HG02973 (cell line): ENCODE measurements around the gene BRD3OS.

Experiments
- ATAC-seq: cut with Tn5 transposase; IDR thresholded peaks from one replicate; pipeline ENCODE4 v1.9.1; 2021; ENCODE audit warnings: moderate library complexity; ENCODE audit not compliant: unreplicated experiment

The BRD3OS gene

GRCh38 chr9:134003237-134003636, 22.0 kb upstream of the BRD3OS start:
- ATAC-seq, result no peak

GRCh38 chr9:134004131-134004873, 21.0 kb upstream of the BRD3OS start:
- ATAC-seq, result no peak

DNA sequence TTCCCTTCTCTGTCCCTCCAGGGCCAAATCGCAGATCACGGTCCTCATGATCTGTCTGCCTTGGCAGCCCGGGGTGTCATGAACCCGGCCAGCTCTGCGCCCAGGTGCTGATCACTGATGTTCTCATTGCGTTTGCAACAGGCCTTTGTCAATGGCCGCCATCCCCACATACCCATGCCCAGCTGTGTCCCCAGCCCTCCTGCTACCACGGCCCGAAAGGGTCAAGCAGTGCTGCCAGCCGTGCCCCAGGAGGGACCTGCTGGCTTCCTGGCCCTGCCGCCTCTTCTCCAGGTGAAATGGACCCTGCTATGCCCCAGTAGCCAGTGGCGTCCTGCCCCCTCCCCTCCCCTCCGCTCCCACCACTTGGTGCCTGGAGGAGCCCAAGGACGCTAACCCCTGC, 20.4 kb upstream of the BRD3OS start:
- ATAC-seq, result no peak

- no peak for ATAC-seq
These were observed 19.9 kb upstream of the BRD3OS start for GRCh38 chr9:134005381-134005780.

DNA sequence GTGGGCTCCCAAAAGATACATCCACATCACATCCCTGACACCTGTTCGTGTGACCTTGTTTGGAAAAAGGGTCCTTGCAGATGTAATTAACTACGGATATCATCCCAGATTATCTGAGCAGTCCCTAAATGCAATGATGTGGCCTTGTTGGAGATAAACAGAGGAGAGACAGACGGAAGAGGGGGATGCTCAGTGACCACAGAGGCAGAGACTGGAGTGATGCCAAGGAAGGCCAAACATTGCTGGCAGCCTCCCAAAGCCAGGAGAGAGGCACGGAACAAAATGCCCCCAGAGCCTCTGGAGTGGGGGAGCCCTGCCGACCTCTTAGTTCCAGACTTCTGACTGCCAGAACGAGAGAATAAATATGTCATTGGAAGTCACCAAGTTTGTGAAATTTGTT, 18.1 kb upstream of the BRD3OS start:
- no peak for ATAC-seq

DNA sequence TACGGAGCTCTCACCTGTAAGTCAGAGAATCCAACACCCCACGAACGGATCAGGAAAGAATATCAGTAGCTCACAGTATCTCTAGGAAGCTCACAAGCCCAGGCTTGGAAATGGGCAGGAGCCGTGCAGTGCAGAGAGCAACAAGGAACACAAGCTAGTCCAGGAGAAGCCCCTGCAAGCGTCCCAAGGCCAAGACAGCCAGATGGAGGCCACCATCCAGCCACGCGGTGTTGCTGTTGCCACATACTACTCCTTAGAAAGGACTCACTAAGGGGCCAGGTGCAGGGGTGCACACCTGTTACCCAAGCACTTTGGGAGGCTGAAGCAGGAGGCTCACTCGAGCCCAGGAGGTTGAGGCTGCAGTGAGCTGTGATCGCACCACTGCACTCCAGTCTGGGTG, 17.7 kb upstream of the BRD3OS start:
- no peak for ATAC-seq

DNA sequence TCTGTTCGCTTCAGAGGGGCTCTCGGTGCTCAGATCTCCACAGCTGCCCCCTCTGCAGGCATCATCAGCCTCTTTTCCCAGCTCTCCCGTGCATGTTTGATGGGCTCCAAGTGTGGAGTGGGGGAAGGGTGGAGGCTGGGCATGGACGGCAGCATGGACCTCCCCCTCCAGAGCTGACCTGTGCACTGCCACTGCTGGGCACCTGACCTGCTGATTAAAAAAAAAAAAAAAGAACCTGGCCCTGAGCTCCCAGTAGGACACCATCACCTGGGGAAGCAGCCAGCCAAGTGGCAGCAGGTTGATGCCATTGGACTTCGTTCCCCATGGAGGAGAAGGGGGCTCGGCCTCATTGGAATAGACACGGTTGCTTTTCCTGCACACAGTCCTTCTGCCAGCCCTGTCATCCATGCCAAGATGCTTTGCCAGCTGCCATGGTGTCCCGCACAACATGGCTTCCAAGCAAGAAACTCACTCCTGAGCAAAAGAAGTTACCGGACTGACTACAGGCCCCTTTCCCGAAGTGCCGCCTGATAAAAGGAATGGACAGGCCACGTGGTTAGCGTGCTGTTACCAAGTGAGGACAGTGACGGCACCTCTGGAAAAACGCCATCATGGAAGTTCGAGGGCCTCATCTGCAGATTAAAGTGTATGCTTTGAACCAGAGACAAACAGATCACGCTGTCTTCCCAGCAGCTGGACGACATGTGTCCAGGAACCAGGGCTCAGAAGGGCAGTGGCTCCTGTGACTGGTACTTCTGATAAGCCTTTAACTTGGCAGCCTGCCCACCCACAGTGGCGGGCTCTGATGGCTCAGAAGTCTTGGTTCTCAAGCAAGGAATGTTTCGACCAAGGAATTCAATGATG, 14.7 kb upstream of the BRD3OS start:
- no peak for ATAC-seq

DNA sequence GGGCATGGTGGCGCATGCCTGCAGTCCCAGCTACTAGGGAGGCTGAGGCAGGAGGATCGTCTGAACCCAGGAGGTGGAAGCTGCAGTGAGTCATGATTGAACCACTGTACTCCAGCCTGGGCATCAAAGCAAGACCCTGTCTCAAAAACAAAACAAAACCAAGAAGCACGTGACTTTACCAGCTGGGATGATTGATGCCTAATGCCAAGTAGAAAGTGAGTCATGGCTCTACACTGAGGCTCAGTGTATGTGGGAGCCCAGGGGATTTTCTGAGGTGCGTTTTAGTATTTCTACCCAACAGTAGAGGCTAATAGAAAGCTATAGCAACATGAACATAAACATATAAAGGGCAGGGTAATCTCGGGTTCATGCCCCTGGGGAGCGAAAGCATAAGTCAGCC, 13.9 kb upstream of the BRD3OS start:
- no peak for ATAC-seq

GRCh38 chr9:134014946-134015345, 10.3 kb upstream of the BRD3OS start:
- ATAC-seq, result no peak

DNA sequence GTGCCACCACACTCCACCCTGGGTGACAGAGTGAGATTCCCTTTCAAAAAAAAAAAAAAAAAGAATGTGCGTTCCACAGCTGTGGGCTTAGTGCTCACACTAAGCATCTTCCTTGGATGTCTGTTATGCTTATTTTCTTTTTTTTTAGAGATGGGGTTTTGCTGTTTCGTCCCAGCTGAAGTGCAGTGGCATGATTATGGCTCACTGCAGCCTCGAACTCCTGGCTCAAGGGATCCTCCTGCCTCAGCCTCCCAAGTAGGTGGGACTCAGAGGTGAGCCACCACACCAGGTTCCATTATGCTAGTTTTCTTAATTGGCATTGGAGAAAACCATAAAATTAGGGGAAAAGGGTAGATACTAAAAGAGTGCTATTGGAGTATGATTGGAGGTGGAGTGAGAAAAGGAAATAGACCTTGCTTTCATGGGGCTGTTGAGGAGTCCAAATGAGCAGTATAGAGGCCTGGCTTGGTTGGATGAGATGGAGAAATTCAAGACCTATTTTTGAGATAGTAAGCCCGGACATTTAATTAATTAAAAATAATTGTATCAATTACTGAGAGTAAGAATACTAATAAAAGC, 978 bp upstream of the BRD3OS start:
- no peak for ATAC-seq

- peak; percentile 35 for ATAC-seq
These were observed 593 bp downstream of the BRD3OS start for GRCh38 chr9:134025606-134026541.

DNA sequence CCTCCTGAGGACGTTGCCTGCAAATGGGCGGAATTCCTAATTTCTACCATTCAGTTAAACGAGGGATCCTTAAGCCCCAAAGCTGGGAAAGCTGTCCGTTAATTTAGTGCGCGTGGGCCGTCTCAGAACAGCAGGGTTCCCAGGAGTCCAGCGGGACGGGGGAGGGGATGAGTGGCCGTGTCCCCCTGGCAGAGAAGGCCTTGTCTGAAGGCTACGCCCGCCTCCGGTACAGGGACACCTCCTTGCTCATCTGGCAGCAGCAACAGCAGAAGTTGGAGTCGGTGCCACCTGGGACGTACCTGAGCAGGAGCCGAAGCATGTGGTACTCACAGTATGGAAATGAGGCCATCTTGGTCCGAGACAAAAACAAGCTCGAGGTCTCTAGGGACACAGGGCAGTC, 1.3 kb downstream of the BRD3OS start:
- ATAC-seq, result no peak

DNA sequence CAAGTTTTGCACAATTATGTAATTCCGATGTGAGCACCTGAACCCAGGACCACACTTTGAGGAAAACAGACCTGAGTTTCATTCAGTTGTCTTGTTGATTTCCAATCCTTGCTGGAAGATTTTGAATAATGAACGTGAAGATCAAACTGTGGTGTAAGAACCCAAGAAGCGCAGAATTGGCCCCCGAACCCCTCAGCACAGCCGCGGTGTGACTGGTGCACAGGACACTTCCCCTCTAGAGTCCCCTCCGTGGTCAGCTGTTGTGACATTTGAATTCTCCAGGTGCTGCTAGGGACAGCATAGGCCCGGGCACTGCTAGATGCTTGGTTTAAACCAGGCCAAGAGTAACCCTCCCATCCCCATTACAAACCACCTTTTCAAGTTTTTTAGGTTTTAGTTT, 1.7 kb downstream of the BRD3OS start:
- ATAC-seq, result no peak

- ATAC-seq, result no peak
These were observed 2.3 kb downstream of the BRD3OS start for GRCh38 chr9:134027561-134027960.

DNA sequence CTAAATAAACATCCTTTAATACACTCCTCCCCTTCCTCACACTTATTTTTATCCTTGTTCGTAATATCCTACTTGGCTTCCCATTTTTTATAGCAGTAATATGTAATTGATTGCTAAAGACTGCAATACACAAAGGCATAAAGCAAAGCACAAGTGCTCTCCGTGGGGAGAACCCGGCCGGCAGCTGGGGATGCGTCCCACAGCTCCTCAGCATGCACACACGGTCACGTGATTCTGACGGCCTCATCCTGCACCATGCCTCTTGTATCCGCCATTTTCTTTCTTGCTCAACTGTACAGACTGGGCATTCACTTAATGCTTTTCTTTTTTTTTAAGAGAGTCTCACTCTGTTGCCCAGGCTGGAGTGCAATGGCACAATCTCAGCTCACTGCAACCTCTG, 2.8 kb downstream of the BRD3OS start:
- ATAC-seq, result no peak

- no peak for ATAC-seq
These were observed 3.4 kb downstream of the BRD3OS start for GRCh38 chr9:134028575-134029247.

DNA sequence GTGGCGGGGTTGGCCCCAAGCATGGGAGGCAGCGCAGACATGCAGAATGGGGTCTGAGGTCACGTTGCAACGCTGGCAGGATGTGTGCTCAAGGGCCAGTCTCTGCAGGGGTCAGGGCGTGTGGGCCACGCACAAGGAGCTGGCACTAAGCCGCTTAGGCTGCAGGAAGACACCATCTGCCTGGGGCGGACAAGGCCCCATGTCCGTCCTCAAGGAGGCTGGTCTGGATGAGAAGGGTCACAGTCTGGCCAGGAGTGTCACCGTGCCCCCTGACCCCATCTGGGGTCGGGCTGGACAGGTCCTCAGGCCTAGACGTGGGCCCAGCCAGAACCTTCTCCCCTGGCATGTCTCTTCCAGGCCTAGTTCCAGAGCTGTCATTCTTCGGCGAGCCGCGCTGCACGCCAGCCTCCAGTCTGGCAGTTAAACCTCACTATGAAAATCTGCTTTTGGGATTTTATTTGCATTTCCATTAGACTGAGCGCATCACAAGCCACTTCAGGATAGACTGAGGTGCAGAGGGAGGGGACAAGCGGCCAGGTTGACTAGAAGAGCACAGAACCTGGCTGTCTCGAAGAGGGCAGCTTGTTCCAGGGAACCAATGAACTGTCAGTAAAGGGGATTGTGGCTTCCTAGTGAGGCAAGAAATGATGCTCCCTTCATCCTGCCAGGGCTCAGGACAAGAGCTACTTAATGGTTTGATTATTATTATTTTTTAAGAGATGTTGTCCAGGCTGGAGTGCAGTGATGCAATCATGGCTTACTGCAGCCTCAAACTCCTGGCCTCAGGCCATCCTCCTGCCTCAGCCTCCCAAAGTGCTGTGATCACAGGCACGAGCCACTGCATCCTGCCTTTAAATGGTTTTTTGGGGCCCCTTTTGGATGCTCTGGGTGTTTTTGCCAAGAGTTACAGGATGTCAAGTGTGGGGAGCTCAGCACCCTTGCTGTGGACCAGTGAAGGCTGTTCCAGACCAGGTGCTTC, 4.3 kb downstream of the BRD3OS start:
- no peak for ATAC-seq

DNA sequence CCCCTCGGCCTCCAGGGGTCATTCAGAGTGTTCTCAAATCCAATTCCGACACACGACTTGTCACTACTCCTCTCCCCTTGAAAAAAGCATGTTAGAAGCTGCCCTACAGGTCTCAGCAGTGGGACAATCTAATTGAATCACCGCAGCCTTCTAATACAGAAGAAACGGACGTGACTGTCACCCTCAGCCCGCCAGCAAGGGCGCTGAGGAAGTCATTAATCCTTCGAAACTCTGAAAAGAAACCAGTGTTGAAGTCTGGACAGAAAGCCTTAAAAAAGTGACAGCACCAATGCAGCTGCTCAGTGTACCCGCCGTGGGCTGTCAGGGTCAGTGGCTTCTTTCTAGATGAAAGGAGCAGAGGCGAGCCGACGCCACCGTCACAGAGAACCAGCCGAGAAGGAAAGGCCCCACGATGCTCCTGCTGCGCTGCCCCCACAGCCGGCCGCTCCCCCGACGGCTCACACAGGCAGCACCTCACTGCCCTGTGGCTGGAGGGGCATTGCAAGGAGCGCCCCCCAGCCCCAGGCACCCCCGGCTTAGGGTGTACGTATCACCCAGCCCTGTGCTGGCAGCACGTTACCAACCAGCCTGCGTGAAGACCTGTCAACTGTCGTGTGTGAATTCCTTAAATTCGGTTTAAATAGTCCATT, 5.7 kb downstream of the BRD3OS start:
- no peak for ATAC-seq

- no peak for ATAC-seq
These were observed 6.5 kb downstream of the BRD3OS start for GRCh38 chr9:134031783-134032182.
